ENCODE measurements around the gene DMGDH. TPM values are rescaled to one million over a fixed set of nuclear protein-coding genes. Genes with fewer than 3 reads are reported as not detected.

Gene DMGDH
- total RNA-seq, 1 donor from 2014 or later, result not detected

DNA sequence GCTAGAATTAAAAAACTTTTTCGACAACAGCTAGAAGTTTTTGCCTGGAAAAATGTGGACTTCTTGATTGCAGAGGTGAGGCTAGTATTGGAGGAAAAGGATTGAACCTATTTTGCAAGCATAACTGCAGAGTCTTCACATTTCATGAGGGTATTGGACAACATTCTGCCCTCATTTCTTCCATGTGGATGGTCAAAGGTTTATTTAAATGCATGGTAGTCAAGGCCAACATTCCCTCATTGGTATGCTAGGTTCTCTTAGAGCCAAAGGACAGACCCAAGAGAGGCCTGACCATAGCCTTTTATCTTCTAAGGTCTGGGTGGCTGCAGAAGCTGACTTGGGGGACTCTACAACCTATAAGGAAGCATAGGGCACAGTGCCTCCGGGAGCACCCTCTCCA lies 11.3 kb upstream of the DMGDH start:
- H3K36me3 Mint-ChIP-seq (ENCODE audit: low read depth), result no peaks in the 10 kb centered on the region
- DNase-seq (no peak), ATAC-seq (ENCODE audit: low read depth) (no peak)
- POLR2A ChIA-PET, result no interaction called here
- no peak overlapping the region for H3K4me3 Mint-ChIP-seq
- CTCF ChIA-PET, result no interaction called here
- TF ChIP-seq, protein P1, sequence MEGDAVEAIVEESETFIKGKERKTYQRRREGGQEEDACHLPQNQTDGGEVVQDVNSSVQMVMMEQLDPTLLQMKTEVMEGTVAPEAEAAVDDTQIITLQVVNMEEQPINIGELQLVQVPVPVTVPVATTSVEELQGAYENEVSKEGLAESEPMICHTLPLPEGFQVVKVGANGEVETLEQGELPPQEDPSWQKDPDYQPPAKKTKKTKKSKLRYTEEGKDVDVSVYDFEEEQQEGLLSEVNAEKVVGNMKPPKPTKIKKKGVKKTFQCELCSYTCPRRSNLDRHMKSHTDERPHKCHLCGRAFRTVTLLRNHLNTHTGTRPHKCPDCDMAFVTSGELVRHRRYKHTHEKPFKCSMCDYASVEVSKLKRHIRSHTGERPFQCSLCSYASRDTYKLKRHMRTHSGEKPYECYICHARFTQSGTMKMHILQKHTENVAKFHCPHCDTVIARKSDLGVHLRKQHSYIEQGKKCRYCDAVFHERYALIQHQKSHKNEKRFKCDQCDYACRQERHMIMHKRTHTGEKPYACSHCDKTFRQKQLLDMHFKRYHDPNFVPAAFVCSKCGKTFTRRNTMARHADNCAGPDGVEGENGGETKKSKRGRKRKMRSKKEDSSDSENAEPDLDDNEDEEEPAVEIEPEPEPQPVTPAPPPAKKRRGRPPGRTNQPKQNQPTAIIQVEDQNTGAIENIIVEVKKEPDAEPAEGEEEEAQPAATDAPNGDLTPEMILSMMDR (IDR thresholded peaks at IDR 0.05), result no peak
- H3K27ac Mint-ChIP-seq, result no peak overlapping the region
- no peaks in the 10 kb centered on the region for H3K27me3 Mint-ChIP-seq
- no peaks in the 10 kb centered on the region for H3K4me1 Mint-ChIP-seq
- H3K9me3 Mint-ChIP-seq, result no peaks in the 10 kb centered on the region
- intact Hi-C loops (cut with micrococcal nuclease), result no loop called here

DNA sequence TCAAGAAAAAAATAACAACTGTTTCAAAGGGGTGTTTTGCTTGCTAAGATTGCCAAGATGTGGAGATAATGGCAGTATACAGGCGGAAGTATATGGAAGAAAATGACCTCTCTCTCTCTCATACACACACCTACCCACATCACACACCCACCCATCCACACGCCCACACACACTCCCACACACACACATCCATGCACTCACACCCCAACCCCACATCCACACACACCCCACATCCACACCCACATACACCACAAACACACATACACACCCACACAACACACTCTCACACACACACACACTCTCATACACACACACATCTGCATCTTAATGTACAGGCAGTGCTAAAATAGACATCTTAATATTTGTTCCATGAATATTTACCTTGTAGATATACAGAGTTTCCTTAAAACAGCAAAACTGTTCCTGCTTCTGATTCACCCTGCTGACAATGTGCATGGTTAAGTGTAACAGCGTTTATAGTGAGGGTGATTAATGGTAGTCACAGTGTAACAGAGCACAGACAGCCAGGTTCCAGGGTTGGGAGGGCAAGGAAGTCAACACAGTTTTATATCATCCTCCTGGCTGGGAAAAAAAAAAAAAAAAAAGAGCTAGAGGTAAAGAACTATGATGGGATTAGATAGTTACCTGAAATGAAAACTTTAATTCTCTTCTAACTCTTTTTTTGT lies 8.3 kb upstream of the DMGDH start:
- Mint-ChIP-seq H3K4me1 (no peaks in the 10 kb centered on the region), H3K9me3 (no peaks in the 10 kb centered on the region), H3K4me3 (no peak overlapping the region), H3K27ac (no peak overlapping the region), H3K27me3 (peaks cover 3% of the 10 kb centered on the region), H3K36me3 (ENCODE audit: low read depth) (no peaks in the 10 kb centered on the region)
- CTCF ChIA-PET, result no interaction called here
- intact Hi-C loops (cut with micrococcal nuclease), result no loop called here
- no peak for ATAC-seq (ENCODE audit: low read depth)
- DNase-seq, result no peak
- POLR2A ChIA-PET, result interaction anchor here (0.8 kb wide), 1 partner anchor 10 kb away, joined by 6 read pairs; no protein-coding TSS in a partner anchor
- TF ChIP-seq, protein P1 (IDR thresholded peaks at IDR 0.05), result no peak

DNA sequence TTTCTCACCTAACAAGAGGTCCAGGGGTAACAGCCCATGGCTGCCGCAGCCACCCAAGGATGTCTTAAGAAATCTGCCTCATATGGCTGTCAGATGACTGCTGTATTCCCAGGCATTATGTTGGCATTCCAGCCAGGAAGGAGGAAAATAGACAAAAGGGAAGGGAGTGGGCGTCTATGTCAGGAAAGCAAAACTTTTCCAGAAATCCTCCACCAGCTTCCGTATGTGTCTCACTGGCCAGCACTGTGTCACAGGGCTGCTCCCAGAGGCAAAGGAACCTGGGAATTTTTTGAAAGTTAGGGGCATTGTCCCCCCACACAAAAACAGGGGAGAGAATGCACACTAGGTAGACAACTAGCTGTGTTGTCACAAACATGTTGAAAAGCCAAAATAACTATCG lies 7.3 kb upstream of the DMGDH start:
- H3K9me3 Mint-ChIP-seq, result no peaks in the 10 kb centered on the region
- no peak overlapping the region for H3K4me3 Mint-ChIP-seq
- no peaks in the 10 kb centered on the region for H3K36me3 Mint-ChIP-seq (ENCODE audit: low read depth)
- intact Hi-C loops (cut with micrococcal nuclease), result no loop called here
- ATAC-seq (ENCODE audit: low read depth), result no peak
- H3K27me3 Mint-ChIP-seq, result peaks cover 3% of the 10 kb centered on the region
- POLR2A ChIA-PET, result no interaction called here
- no peaks in the 10 kb centered on the region for H3K4me1 Mint-ChIP-seq
- no peak overlapping the region for H3K27ac Mint-ChIP-seq
- DNase-seq, result no peak
- CTCF ChIA-PET, result no interaction called here
- TF ChIP-seq, protein P1 (IDR thresholded peaks at IDR 0.05), result no peak

DNA sequence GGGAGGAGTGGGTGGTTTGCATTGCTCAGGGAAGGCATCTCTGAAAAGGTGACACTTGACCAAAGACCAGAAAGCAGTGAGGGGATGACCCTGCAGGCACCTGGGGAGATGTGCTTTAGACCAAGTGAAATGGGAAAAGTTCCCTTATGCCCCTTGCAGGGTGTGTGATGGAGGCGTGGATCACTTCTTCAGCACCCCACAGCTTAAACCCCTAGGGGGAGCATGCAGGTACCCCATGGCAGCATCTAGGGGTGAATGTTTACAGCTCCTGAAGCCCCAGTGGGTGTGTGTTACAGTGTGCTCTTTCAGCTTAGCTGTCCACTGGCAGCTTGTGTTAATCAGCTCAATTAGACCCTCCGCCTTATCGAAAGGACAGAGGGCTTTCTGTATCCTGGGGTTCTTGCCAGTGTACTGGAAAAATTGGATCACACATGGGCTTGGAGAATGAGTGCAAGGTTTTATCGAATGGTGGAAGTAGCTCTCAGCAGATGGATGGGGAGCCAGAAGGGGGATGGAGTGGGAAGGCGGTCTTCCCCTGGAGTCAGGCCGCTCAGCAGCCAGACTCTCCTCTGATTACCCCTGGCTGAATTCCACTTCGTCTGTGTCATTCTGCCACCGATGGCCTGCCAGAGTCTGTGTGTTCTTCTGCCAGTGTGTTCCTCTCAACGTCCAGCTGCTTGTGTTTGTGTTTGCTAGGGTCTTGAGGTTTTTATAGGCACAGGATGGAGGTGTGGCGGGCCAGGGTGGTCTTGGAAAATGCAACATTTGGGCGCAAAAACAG lies 6.4 kb upstream of the DMGDH start:
- Mint-ChIP-seq H3K27ac (no peak overlapping the region), H3K36me3 (ENCODE audit: low read depth) (no peaks in the 10 kb centered on the region), H3K4me1 (no peaks in the 10 kb centered on the region), H3K27me3 (peaks cover 10% of the 10 kb centered on the region), H3K9me3 (no peaks in the 10 kb centered on the region), H3K4me3 (no peak overlapping the region)
- ChIA-PET CTCF (no interaction called here), POLR2A (no interaction called here)
- no peak for ATAC-seq (ENCODE audit: low read depth)
- TF ChIP-seq, protein P1 (IDR thresholded peaks at IDR 0.05), result no peak
- no peak for DNase-seq
- intact Hi-C loops (cut with micrococcal nuclease), result no loop called here

DNA sequence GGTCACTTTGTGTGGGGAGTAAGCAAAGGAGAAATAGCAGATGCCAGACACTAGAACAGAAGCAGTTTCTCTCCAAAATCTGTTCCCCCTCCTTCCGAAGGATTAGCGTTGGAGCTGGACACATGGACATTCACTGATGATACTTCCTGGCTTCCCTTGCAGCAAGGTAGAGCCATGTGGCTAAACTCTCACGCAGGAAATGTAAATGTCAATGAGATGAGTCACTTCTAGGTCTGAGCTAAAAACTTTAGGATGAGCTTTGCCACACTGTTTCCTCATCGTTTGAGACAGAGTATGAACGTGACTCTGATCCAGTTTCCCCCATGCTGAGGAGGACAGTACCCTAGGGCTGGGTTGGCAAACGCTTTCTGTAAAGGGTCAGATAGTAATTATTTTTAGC lies 5.2 kb upstream of the DMGDH start:
- TF ChIP-seq, protein P1 (IDR thresholded peaks at IDR 0.05), result no peak
- H3K36me3 Mint-ChIP-seq (ENCODE audit: low read depth), result no peaks in the 10 kb centered on the region
- DNase-seq, result no peak
- no peak overlapping the region for H3K4me3 Mint-ChIP-seq
- peaks cover 16% of the 10 kb centered on the region for H3K27me3 Mint-ChIP-seq
- no peak for ATAC-seq (ENCODE audit: low read depth)
- ChIA-PET CTCF (no interaction called here), POLR2A (no interaction called here)
- no peaks in the 10 kb centered on the region for H3K9me3 Mint-ChIP-seq
- no peaks in the 10 kb centered on the region for H3K4me1 Mint-ChIP-seq
- H3K27ac Mint-ChIP-seq, result no peak overlapping the region
- intact Hi-C loops (cut with micrococcal nuclease), result no loop called here
